HEK293T (cell line): ENCODE measurements around the gene SNRPA.
"Not testable (repeated sequence)": the region's sequence is repeated elsewhere in the genome, so short reads cannot be mapped to it uniquely, and the experiment has no call there.

ENCODE experiments used
- ARNT ChIP-seq: fragments of 450-650 bp; IDR thresholded peaks from 2 replicates; pipeline ENCODE4 v1.6.1; 2017; ENCODE audit warnings: mild to moderate bottlenecking
- TARDBP ChIP-seq: fragments of 450-650 bp; IDR thresholded peaks from 2 replicates; pipeline ENCODE4 v1.6.1; 2016

DNA sequence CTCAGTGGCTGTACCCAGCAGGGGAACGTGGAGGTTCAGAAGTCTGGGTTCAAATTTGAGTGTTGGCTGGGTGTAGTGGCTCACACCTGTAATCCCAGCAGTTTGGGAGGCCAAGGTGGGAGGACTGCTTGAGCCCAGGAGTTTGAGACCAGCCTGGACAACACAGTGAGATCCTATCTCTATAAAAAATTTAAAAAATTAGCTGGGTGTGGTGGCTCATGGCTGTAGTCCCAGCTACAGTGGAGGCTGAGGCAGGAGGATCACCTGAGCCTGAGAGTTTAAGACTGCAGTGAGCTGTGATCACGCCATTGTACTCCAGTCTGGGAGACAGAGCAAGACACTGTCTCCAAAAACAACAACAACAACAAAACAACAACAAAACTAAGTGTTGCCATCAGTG, 33.1 kb downstream of the SNRPA start:
- not testable (repeated sequence) for TF ChIP-seq TARDBP, ARNT
